ENCODE data around the gene LY6G6F.
A peak's percentile ranks its signal among the peaks of the same experiment; 100 is the strongest.

DNA sequence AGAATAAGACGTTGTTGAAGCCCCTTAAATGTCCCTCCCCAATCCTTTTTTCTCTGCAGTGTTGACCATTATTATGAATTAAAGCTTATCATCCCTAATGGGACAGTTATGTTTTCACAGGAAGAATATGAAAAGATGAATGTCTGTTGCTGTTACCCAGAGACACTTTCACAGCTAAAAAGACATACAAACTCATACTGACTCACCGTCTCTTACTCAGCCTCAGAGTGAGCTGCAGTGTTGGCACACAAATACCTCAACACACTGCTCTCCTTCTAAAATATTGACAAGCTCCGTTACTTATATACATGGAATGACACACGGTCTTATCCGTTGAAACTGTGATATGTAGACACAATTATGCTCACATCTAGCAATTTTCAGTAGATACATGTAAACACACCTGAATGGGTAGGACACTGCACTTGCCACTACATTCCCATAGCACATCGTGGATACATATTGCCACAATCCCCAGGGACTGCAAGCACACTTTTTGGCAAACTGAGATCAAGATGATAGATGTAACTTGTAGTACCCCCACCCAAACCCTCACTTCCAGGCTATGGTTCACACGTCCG is 46.2 kb downstream of the LY6G6F start:
- TF ChIP-seq EP300 (IDR thresholded peaks at IDR 0.05; ENCODE audit: borderline replicate concordance in 1 of 2, low read depth in 1 of 2, low read length in 1 of 2) (no peak), TAF1 (IDR thresholded peaks at IDR 0.05; ENCODE audit: borderline replicate concordance, low read depth, low read length) (no peak), SIN3A (IDR thresholded peaks at IDR 0.05; ENCODE audit: borderline replicate concordance, low read depth, low read length) (no peak), MEF2A (IDR thresholded peaks at IDR 0.05; ENCODE audit: borderline replicate concordance, low read depth) (no peak), POLR2AphosphoS5 (IDR thresholded peaks at IDR 0.05; ENCODE audit: low read depth, low read length) (peak; percentile 10; the same call in 1 of the 2 replicates), YY1 (IDR thresholded peaks at IDR 0.05; ENCODE audit: low read depth) (no peak), NRF1 (IDR thresholded peaks at IDR 0.05; ENCODE audit: low read depth, low read length) (no peak), RCOR1 (IDR thresholded peaks at IDR 0.05; ENCODE audit: low read length) (no peak), SMC3 (IDR thresholded peaks at IDR 0.05; ENCODE audit: low read depth, low read length) (no peak), FOXM1 (IDR thresholded peaks at IDR 0.05; ENCODE audit: low read depth) (no peak), CHD2 (IDR thresholded peaks at IDR 0.05; ENCODE audit: low read length, partially characterized antibody) (no peak)
- TF ChIP-seq, protein P1, sequence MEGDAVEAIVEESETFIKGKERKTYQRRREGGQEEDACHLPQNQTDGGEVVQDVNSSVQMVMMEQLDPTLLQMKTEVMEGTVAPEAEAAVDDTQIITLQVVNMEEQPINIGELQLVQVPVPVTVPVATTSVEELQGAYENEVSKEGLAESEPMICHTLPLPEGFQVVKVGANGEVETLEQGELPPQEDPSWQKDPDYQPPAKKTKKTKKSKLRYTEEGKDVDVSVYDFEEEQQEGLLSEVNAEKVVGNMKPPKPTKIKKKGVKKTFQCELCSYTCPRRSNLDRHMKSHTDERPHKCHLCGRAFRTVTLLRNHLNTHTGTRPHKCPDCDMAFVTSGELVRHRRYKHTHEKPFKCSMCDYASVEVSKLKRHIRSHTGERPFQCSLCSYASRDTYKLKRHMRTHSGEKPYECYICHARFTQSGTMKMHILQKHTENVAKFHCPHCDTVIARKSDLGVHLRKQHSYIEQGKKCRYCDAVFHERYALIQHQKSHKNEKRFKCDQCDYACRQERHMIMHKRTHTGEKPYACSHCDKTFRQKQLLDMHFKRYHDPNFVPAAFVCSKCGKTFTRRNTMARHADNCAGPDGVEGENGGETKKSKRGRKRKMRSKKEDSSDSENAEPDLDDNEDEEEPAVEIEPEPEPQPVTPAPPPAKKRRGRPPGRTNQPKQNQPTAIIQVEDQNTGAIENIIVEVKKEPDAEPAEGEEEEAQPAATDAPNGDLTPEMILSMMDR (IDR thresholded peaks at IDR 0.05) = no peak
- TF ChIP-seq, protein P2, sequence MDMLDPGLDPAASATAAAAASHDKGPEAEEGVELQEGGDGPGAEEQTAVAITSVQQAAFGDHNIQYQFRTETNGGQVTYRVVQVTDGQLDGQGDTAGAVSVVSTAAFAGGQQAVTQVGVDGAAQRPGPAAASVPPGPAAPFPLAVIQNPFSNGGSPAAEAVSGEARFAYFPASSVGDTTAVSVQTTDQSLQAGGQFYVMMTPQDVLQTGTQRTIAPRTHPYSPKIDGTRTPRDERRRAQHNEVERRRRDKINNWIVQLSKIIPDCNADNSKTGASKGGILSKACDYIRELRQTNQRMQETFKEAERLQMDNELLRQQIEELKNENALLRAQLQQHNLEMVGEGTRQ (IDR thresholded peaks at IDR 0.05; ENCODE audit: borderline replicate concordance, low read depth, low read length) = no peak
- TF ChIP-seq, protein P3, sequence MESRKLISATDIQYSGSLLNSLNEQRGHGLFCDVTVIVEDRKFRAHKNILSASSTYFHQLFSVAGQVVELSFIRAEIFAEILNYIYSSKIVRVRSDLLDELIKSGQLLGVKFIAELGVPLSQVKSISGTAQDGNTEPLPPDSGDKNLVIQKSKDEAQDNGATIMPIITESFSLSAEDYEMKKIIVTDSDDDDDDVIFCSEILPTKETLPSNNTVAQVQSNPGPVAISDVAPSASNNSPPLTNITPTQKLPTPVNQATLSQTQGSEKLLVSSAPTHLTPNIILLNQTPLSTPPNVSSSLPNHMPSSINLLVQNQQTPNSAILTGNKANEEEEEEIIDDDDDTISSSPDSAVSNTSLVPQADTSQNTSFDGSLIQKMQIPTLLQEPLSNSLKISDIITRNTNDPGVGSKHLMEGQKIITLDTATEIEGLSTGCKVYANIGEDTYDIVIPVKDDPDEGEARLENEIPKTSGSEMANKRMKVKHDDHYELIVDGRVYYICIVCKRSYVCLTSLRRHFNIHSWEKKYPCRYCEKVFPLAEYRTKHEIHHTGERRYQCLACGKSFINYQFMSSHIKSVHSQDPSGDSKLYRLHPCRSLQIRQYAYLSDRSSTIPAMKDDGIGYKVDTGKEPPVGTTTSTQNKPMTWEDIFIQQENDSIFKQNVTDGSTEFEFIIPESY (IDR thresholded peaks at IDR 0.05; ENCODE audit: borderline replicate concordance, low read depth) = no peak
